Left ventricle myocardium inferior (tissue), 1 donor: ENCODE data around the gene NUDT13. TPM values are rescaled to one million over a fixed set of nuclear protein-coding genes. Genes with fewer than 3 reads are reported as not detected.

Experiments
- DNase-seq: peaks from one replicate; pipeline ENCODE4 v3.0.0-alpha.2; 2020
- H3K27ac ChIP-seq: fragments of 200-600 bp; replicated peaks from 2 replicates; pipeline ENCODE4 v1.8.0; 2021
- H3K27me3 ChIP-seq: fragments of 200-600 bp; 2 replicates; pipeline ENCODE4 v1.8.0; 2021; ENCODE audit warnings: low read depth
- H3K36me3 ChIP-seq: fragments of 200-600 bp; 2 replicates; pipeline ENCODE4 v1.8.0; 2021
- H3K4me1 ChIP-seq: fragments of 200-600 bp; 2 replicates; pipeline ENCODE4 v1.8.0; 2021
- H3K4me3 ChIP-seq: fragments of 200-600 bp; 2 replicates; pipeline ENCODE4 v1.8.0; 2021; ENCODE audit warnings: mild to moderate bottlenecking, moderate library complexity
- H3K9me3 ChIP-seq: fragments of 200-600 bp; replicated peaks from 2 replicates; pipeline ENCODE4 v1.8.0; 2021
- CTCF ChIP-seq: fragments of 200-600 bp; IDR thresholded peaks from 2 replicates; pipeline ENCODE4 v1.8.0; 2021; ENCODE audit warnings: antibody characterized with exemption, mild to moderate bottlenecking, borderline replicate concordance
- intact Hi-C: fragments of 100-400 bp; cut with micrococcal nuclease; formaldehyde crosslinking; loops from one replicate; pipeline ENCODE4 v1.11.0; 2022
- long read RNA-seq: library from polyadenylated mRNA; unstranded; transcript quantifications from one replicate; pipeline ENCODE4 v2.0.0, GENCODE V29; 2021
- total RNA-seq: library from RNA; stranded (reverse); fragmentation: NEBNext Ultra II Directional; extraction: Animal tissue kit (Norgen Biotek cat#: 25700); gene quantifications from one replicate; pipeline ENCODE4 v1.2.1, GENCODE V29; 2021
- donor health status: DM: no; HTN: yes; CAD: no; lungs with severe emphysema.

The NUDT13 gene
- 5.6 TPM for total RNA-seq
- long read RNA-seq, partial matches to known transcripts = 1 of 9 reads
- long read RNA-seq, other reads (novel, unspliced or antisense) = 4 of 9 reads

- DNase-seq = peak; percentile 54
- peak within 1 kb of the TSS; percentile 73 for H3K4me3 ChIP-seq
- H3K27me3 ChIP-seq = no peaks in the 10 kb centered on the region
- intact Hi-C loops = no loop called here
- no peak for TF ChIP-seq CTCF
- H3K4me1 ChIP-seq = peaks cover 39% of the 10 kb centered on the region
- peaks cover 11% of the 10 kb centered on the region for H3K36me3 ChIP-seq
- peak within 1 kb of the TSS; percentile 96 for H3K27ac ChIP-seq
- no peaks in the 10 kb centered on the region for H3K9me3 ChIP-seq
These were observed at the start of gene NUDT13 for GRCh38 chr10:73110345-73110849. TSS of gene NUDT13 (plus strand) at chr10:73110455. CDS start at chr10:73114366, 3,911 bp downstream.

GRCh38 chr10:73060738-73061635 is 49.3 kb upstream of the NUDT13 start:
- Histone ChIP-seq H3K27ac (peak overlapping the region; percentile 57), H3K4me3 (no peak overlapping the region), H3K27me3 (no peaks in the 10 kb centered on the region), H3K4me1 (peaks cover 34% of the 10 kb centered on the region), H3K9me3 (no peaks in the 10 kb centered on the region), H3K36me3 (peaks cover 61% of the 10 kb centered on the region)
- intact Hi-C loops = no loop called here
- DNase-seq = no peak
- TF ChIP-seq CTCF = peak; percentile 38

GRCh38 chr10:73061743-73062142 is 48.5 kb upstream of the NUDT13 start:
- H3K27ac ChIP-seq = peak overlapping the region; percentile 57
- TF ChIP-seq CTCF = no peak
- H3K4me3 ChIP-seq = no peak overlapping the region
- no peaks in the 10 kb centered on the region for H3K27me3 ChIP-seq
- peaks cover 29% of the 10 kb centered on the region for H3K4me1 ChIP-seq
- H3K9me3 ChIP-seq = no peaks in the 10 kb centered on the region
- no peak for DNase-seq
- intact Hi-C loops = no loop called here
- H3K36me3 ChIP-seq = peaks cover 62% of the 10 kb centered on the region

GRCh38 chr10:73065441-73065840 is 44.8 kb upstream of the NUDT13 start:
- intact Hi-C loops = no loop called here
- Histone ChIP-seq H3K36me3 (peaks cover 75% of the 10 kb centered on the region), H3K9me3 (no peaks in the 10 kb centered on the region), H3K4me3 (no peak overlapping the region), H3K27ac (no peak overlapping the region), H3K27me3 (no peaks in the 10 kb centered on the region), H3K4me1 (peaks cover 21% of the 10 kb centered on the region)
- DNase-seq = no peak
- TF ChIP-seq CTCF = no peak

- no peak overlapping the region for H3K4me3 ChIP-seq
- peaks cover 29% of the 10 kb centered on the region for H3K4me1 ChIP-seq
- no peaks in the 10 kb centered on the region for H3K27me3 ChIP-seq
- no peak overlapping the region for H3K27ac ChIP-seq
- TF ChIP-seq CTCF = no peak
- no peak for DNase-seq
- H3K36me3 ChIP-seq = peaks cover 56% of the 10 kb centered on the region
- intact Hi-C loops = no loop called here
- H3K9me3 ChIP-seq = no peaks in the 10 kb centered on the region
These were observed 36.6 kb upstream of the NUDT13 start for GRCh38 chr10:73073627-73074026.
